Gastrocnemius medialis (tissue), 4 donors: ENCODE measurements around the gene PDE6G. TPM values are rescaled to one million over a fixed set of nuclear protein-coding genes. Genes with fewer than 3 reads are reported as not detected.

Source experiments
- ATAC-seq, 2 donors: fragments of 150-250 bp; one replicate each; pipeline ENCODE4 v1.9.1; 2016
- DNase-seq, 2 donors: peaks; one replicate each; pipeline ENCODE4 v3.0.0-alpha.2; 2019
- H3K27ac ChIP-seq, 4 donors: fragments of 200-600 bp; sonication (generic); 1 replicate in 1 of 4; 2 replicates in 3 of 4; pipeline ENCODE4 v1.5.1; 2016 to 2018; ENCODE audit warnings: mild to moderate bottlenecking in 2 of 4, moderate library complexity in 1 of 4
- H3K27me3 ChIP-seq, 3 donors: fragments of 200-600 bp; sonication (generic) in 2 of 3; 1 replicate in 1 of 3; 2 replicates in 2 of 3; pipeline versions ENCODE4 v1.5.1 to v1.6.0; 2016 to 2019; ENCODE audit warnings: mild to moderate bottlenecking in 1 of 3, moderate library complexity in 1 of 3
- H3K36me3 ChIP-seq, 2 donors: fragments of 200-600 bp; sonication (generic) in 1 of 2; one replicate each; pipeline ENCODE4 v1.5.1; 2017 to 2018
- H3K4me1 ChIP-seq, 2 donors: fragments of 200-600 bp; sonication (generic) in 1 of 2; one replicate each; pipeline ENCODE4 v1.5.1; 2016 to 2017; ENCODE audit warnings: mild to moderate bottlenecking in 2 of 2
- H3K4me3 ChIP-seq, 4 donors: fragments of 200-600 bp; sonication (generic) in 3 of 4; 1 replicate in 1 of 4; 2 replicates in 3 of 4; pipeline ENCODE4 v1.5.1; 2016 to 2019; ENCODE audit warnings: mild to moderate bottlenecking in 2 of 4
- H3K9me3 ChIP-seq, 3 donors: fragments of 200-600 bp; sonication (generic) in 2 of 3; 1 replicate in 1 of 3; 2 replicates in 2 of 3; pipeline ENCODE4 v1.5.1; 2016 to 2019
- CTCF ChIP-seq, 5 experiments: fragments of 450-650 bp in 3 of 5; fragments of 200-600 bp in 2 of 5; sonication (generic) in 2 of 5; IDR thresholded peaks in 4 of 5; conservative IDR thresholded peaks in 1 of 5; 1 replicate in 4 of 5; 2 replicates in 1 of 5; pipeline ENCODE4 v1.5.1; 2016 to 2019; ENCODE audit warnings: antibody characterized with exemption in 5 of 5, mild to moderate bottlenecking in 3 of 5, moderate library complexity in 3 of 5
- POLR2A ChIP-seq, 2 donors: fragments of 450-650 bp; IDR thresholded peaks; one replicate each; pipeline ENCODE4 v1.6.1; 2017; ENCODE audit warnings: antibody characterized with exemption in 2 of 2, mild to moderate bottlenecking in 2 of 2, moderate library complexity in 2 of 2
- in situ Hi-C, 4 donors: fragments of 200-750 bp; cut with MboI; loops; one replicate each; pipeline versions ENCODE4 v1.15.0 to v1.8.0; 2017; ENCODE audit warnings: low sequenced_read_pairs in 4 of 4
- intact Hi-C: fragments of 100-400 bp; cut with DNase I; formaldehyde crosslinking; loops from one replicate; pipeline ENCODE4 v1.15.1; 2023; ENCODE audit warnings: low total_unique reads
- total RNA-seq, 4 donors: library from RNA; depleted of rRNA; stranded (reverse); fragments of >200 nt; gene quantifications; one replicate each; pipeline versions ENCODE4 v1.1.0 to v1.2.3, GENCODE V29; 2016

The PDE6G gene
- total RNA-seq, 4 donors from 2014 or later: not detected

- Histone ChIP-seq H3K4me3 (peak within 1 kb of the TSS; percentile 72 to 97 (median 94)), H3K27ac (peak within 1 kb of the TSS; percentile 95 to 98 (median 98)), H3K36me3 (no peaks in the 10 kb centered on the region), H3K4me1 (peaks cover 23 to 26% of the 10 kb centered on the region in 2 donors), H3K27me3 (no peaks in the 10 kb centered on the region), H3K9me3 (no peaks in the 10 kb centered on the region)
- in situ Hi-C loops: no loop called here
- TF ChIP-seq CTCF (IDR thresholded peaks at IDR 0.05 in 4 of 5, conservative IDR thresholded peaks at IDR 0.05 in 1 of 5) (peak in 2 of 5 experiments; percentile 22 to 25), POLR2A (IDR thresholded peaks at IDR 0.05) (peak; percentile 97 to 99)
- DNase-seq (peak; percentile 73 to 80), ATAC-seq (peak; percentile 77)
- intact Hi-C loops: loop anchor here (1.0 to 2.0 kb wide), 2 partner anchors 30 to 47 kb away; partner anchors contain the start of genes ARL16, CCDC137 and OXLD1
Observed at GRCh38 chr17:81636505-81637288, 19.6 kb downstream of the PDE6G start, which contains the start of the genes NPLOC4 and TSPAN10. Gene NPLOC4, minus strand, starts transcription at chr17:81637112. Its CDS starts 182 bp downstream, at chr17:81636930. Gene TSPAN10, plus strand, starts transcription at chr17:81637196. Its CDS starts 5,217 bp downstream, at chr17:81642413.

- peak overlapping the region; percentile 95 to 98 (median 98) for H3K27ac ChIP-seq
- peak overlapping the region; percentile 72 to 97 (median 94) for H3K4me3 ChIP-seq
- DNase-seq: peak in 1 of 2 donors; percentile 50
- no peaks in the 10 kb centered on the region for H3K27me3 ChIP-seq
- intact Hi-C loops: loop anchor here (2.0 kb wide), 1 partner anchor 31 kb away; the partner anchor contains the start of genes CCDC137 and OXLD1
- H3K36me3 ChIP-seq: no peaks in the 10 kb centered on the region
- ATAC-seq: peak; percentile 64 to 69
- TF ChIP-seq CTCF (IDR thresholded peaks at IDR 0.05 in 4 of 5, conservative IDR thresholded peaks at IDR 0.05 in 1 of 5): no peak
- no peak for TF ChIP-seq POLR2A (IDR thresholded peaks at IDR 0.05)
- in situ Hi-C loops: no loop called here
- no peaks in the 10 kb centered on the region for H3K9me3 ChIP-seq
- H3K4me1 ChIP-seq: peaks cover 24 to 29% of the 10 kb centered on the region in 2 donors
Observed at GRCh38 chr17:81635973-81636504, 20.3 kb downstream of the PDE6G start.

- Histone ChIP-seq H3K4me3 (peak overlapping the region; percentile 72 to 97 (median 94)), H3K9me3 (no peaks in the 10 kb centered on the region), H3K27ac (peak overlapping the region; percentile 95 to 98 (median 98)), H3K36me3 (no peaks in the 10 kb centered on the region), H3K4me1 (peaks cover 29 to 34% of the 10 kb centered on the region in 2 donors), H3K27me3 (no peaks in the 10 kb centered on the region)
- intact Hi-C loops (no loop called here), in situ Hi-C loops (no loop called here)
- ATAC-seq (peak; percentile 18 to 33), DNase-seq (peak; percentile 34 to 70)
- TF ChIP-seq POLR2A (IDR thresholded peaks at IDR 0.05): no peak
- no peak for TF ChIP-seq CTCF (IDR thresholded peaks at IDR 0.05 in 4 of 5, conservative IDR thresholded peaks at IDR 0.05 in 1 of 5)
Observed at GRCh38 chr17:81635431-81635830, 20.9 kb downstream of the PDE6G start.

- Histone ChIP-seq H3K27ac (peak overlapping the region in 2 of 4 donors; percentile 5 to 29), H3K4me3 (no peak overlapping the region), H3K36me3 (peaks cover 0 to 34% of the 10 kb centered on the region in 2 donors), H3K4me1 (peaks cover 33 to 38% of the 10 kb centered on the region in 2 donors), H3K27me3 (no peaks in the 10 kb centered on the region), H3K9me3 (no peaks in the 10 kb centered on the region)
- in situ Hi-C loops: no loop called here
- intact Hi-C loops: no loop called here
- ATAC-seq: no peak
- TF ChIP-seq CTCF (IDR thresholded peaks at IDR 0.05 in 4 of 5, conservative IDR thresholded peaks at IDR 0.05 in 1 of 5) (no peak), POLR2A (IDR thresholded peaks at IDR 0.05) (no peak)
- DNase-seq: no peak
Observed at GRCh38 chr17:81631482-81631881, 24.9 kb downstream of the PDE6G start.
